Stomach smooth muscle (tissue), 2 donors: ENCODE results near the gene USP21.

ENCODE experiments used
- H3K27ac ChIP-seq: one replicate; pipeline ENCODE4 v1.7.0; 2013; ENCODE audit warnings: mild to moderate bottlenecking, low read length, inconsistent platforms
- H3K27me3 ChIP-seq, 2 donors: one replicate each; pipeline ENCODE4 v1.7.0; 2013; ENCODE audit warnings: low read length in 2 of 2; ENCODE audit not compliant: insufficient read depth in 2 of 2, control insufficient read depth in 1 of 2
- H3K36me3 ChIP-seq, 2 donors: one replicate each; pipeline ENCODE4 v1.7.0; 2013; ENCODE audit warnings: low read length in 2 of 2; ENCODE audit not compliant: control insufficient read depth in 2 of 2, insufficient read depth in 2 of 2
- H3K4me1 ChIP-seq: one replicate; pipeline ENCODE4 v1.7.0; 2013; ENCODE audit warnings: low read length; ENCODE audit not compliant: control insufficient read depth, insufficient read depth
- H3K4me3 ChIP-seq, 2 donors: one replicate each; pipeline ENCODE4 v1.7.0; 2013; ENCODE audit warnings: low read length in 2 of 2
- H3K9ac ChIP-seq, 2 donors: one replicate each; pipeline ENCODE4 v1.7.0; 2013; ENCODE audit warnings: low read length in 2 of 2, mild to moderate bottlenecking in 1 of 2
- H3K9me3 ChIP-seq, 2 donors: one replicate each; pipeline ENCODE4 v1.7.0; 2013; ENCODE audit warnings: low read length in 2 of 2; ENCODE audit not compliant: control insufficient read depth in 2 of 2
- donor health status: healthy.
- donor health status: Pancreatic carcinoma.

Gene USP21

GRCh38 chr1:161160671-161161145 is 1.4 kb downstream of the USP21 start:
- Histone ChIP-seq H3K27me3 (no peaks in the 10 kb centered on the region), H3K36me3 (peaks cover 9 to 40% of the 10 kb centered on the region in 2 donors), H3K9ac (peak overlapping the region in 1 of 2 donors; percentile 47), H3K4me1 (peaks cover 40% of the 10 kb centered on the region), H3K4me3 (peak overlapping the region in 1 of 2 donors; percentile 90), H3K9me3 (no peaks in the 10 kb centered on the region), H3K27ac (no peak overlapping the region)

- peaks cover 9 to 40% of the 10 kb centered on the region in 2 donors for H3K36me3 ChIP-seq
- H3K9ac ChIP-seq, result no peak overlapping the region
- H3K27me3 ChIP-seq, result no peaks in the 10 kb centered on the region
- H3K4me1 ChIP-seq, result peaks cover 42% of the 10 kb centered on the region
- no peaks in the 10 kb centered on the region for H3K9me3 ChIP-seq
- H3K4me3 ChIP-seq, result no peak overlapping the region
- H3K27ac ChIP-seq, result no peak overlapping the region
These were observed 2.4 kb downstream of the USP21 start for GRCh38 chr1:161161652-161162051.

GRCh38 chr1:161162052-161162451 is 2.8 kb downstream of the USP21 start:
- Histone ChIP-seq H3K36me3 (peaks cover 6 to 38% of the 10 kb centered on the region in 2 donors), H3K27me3 (no peaks in the 10 kb centered on the region), H3K4me1 (peaks cover 46% of the 10 kb centered on the region), H3K9ac (no peak overlapping the region), H3K9me3 (no peaks in the 10 kb centered on the region), H3K4me3 (no peak overlapping the region), H3K27ac (no peak overlapping the region)

- H3K27ac ChIP-seq, result no peak overlapping the region
These were observed 3.5 kb downstream of the USP21 start for GRCh38 chr1:161162806-161163205.

DNA sequence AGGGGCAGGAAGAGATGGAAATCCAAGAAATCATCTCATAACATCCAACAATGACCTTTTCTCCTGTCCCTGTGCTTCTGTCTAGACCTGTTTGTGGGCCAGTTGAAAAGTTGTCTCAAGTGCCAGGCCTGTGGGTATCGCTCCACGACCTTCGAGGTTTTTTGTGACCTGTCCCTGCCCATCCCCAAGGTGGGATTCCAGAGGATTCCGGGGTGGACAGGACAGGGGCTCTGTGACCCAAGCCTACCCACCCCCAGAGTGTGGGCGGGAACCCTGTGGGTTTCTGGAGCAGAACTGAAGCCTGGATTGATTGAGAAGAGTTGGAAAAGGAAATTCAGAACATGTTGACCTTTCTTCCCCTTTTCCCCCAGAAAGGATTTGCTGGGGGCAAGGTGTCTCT is 4.5 kb downstream of the USP21 start:
- Histone ChIP-seq H3K27ac (no peak overlapping the region), H3K9ac (no peak overlapping the region), H3K27me3 (no peaks in the 10 kb centered on the region), H3K9me3 (no peaks in the 10 kb centered on the region), H3K36me3 (peaks cover 3 to 27% of the 10 kb centered on the region in 2 donors), H3K4me3 (no peak overlapping the region), H3K4me1 (peaks cover 53% of the 10 kb centered on the region)

More at GRCh38 chr1:161162806-161163205, 3.5 kb downstream of the USP21 start:
- H3K4me3 ChIP-seq, result no peak overlapping the region
- H3K36me3 ChIP-seq, result peaks cover 0 to 33% of the 10 kb centered on the region in 2 donors
- H3K27me3 ChIP-seq, result no peaks in the 10 kb centered on the region
- H3K9ac ChIP-seq, result no peak overlapping the region
- H3K9me3 ChIP-seq, result no peaks in the 10 kb centered on the region
- H3K4me1 ChIP-seq, result peaks cover 54% of the 10 kb centered on the region

DNA sequence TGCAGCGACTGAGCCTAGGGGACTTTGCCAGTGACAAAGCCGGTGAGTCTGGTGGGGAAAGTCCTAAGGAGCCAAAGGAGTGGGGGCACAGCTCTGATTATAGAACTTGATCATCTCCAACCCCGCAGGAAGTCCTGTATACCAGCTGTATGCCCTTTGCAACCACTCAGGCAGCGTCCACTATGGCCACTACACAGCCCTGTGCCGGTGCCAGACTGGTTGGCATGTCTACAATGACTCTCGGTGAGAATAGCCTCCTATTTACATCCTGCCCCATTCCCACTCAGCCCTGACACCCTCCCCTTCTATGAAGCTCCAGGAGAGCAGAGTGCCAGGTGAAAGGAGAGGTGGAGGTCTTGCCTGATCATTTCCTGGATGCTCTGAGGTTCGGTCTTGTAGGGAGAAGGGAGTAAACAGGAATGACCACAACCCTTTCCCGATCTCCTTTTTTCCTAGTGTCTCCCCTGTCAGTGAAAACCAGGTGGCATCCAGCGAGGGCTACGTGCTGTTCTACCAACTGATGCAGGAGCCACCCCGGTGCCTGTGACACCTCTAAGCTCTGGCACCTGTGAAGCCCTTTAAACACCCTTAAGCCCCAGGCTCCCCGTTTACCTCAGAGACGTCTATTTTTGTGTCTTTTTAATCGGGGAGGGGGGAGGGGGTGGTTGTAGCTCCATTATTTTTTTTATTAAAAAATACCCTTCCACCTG is 5.8 kb downstream of the USP21 start:
- no peaks in the 10 kb centered on the region for H3K27me3 ChIP-seq
- peak overlapping the region; percentile 92 to 95 for H3K4me3 ChIP-seq
- no peaks in the 10 kb centered on the region for H3K9me3 ChIP-seq
- H3K4me1 ChIP-seq, result peaks cover 45% of the 10 kb centered on the region
- H3K36me3 ChIP-seq, result peaks cover 11 to 37% of the 10 kb centered on the region in 2 donors
- H3K27ac ChIP-seq, result peak overlapping the region; percentile 89
- peak overlapping the region; percentile 81 to 95 for H3K9ac ChIP-seq

GRCh38 chr1:161165742-161166668 is 6.7 kb downstream of the USP21 start, which contains the start of gene PPOX:
PPOX (plus strand) TSS chr1:161166426; CDS start chr1:161166848, 422 bp downstream.
- Histone ChIP-seq H3K4me3 (peak within 1 kb of the TSS; percentile 92 to 95), H3K27ac (peak within 1 kb of the TSS; percentile 89), H3K9me3 (no peaks in the 10 kb centered on the region), H3K9ac (peak within 1 kb of the TSS; percentile 87 to 95), H3K36me3 (peaks cover 18 to 44% of the 10 kb centered on the region in 2 donors), H3K27me3 (no peaks in the 10 kb centered on the region), H3K4me1 (peaks cover 36% of the 10 kb centered on the region)

DNA sequence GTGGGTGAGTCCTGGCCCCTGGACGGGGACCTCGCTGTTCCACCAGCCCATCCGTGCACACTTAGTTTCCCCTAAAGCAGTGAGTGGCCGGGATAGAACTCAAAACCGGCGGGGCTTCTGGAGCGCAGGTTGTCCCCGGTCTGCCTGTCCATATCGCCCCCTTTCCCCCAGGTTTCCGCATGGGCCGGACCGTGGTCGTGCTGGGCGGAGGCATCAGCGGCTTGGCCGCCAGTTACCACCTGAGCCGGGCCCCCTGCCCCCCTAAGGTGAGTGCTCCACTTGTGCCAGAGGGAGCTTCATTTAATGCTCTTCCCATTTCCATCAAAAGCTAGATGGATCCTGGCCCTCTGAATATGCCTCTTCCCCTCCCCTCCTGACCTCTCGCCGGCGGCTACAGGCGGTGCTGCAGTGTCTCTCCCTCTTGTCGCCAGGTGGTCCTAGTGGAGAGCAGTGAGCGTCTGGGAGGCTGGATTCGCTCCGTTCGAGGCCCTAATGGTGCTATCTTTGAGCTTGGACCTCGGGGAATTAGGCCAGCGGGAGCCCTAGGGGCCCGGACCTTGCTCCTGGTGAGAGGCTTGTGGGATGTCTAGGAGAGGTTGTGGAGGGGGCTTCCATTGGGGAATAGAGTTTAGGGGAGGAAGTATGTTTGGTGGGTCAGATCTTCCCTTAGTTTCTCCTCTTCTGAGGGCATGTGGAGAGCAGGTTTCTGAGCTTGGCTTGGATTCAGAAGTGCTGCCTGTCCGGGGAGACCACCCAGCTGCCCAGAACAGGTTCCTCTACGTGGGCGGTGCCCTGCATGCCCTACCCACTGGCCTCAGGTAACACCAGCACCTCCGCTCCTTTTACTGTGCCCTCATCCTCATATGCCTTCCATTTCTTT is 7.6 kb downstream of the USP21 start:
- Histone ChIP-seq H3K27me3 (no peaks in the 10 kb centered on the region), H3K4me1 (peaks cover 31% of the 10 kb centered on the region), H3K9ac (peak overlapping the region; percentile 87 to 95), H3K27ac (peak overlapping the region; percentile 89), H3K9me3 (no peaks in the 10 kb centered on the region), H3K4me3 (peak overlapping the region; percentile 92 to 95), H3K36me3 (peaks cover 27 to 49% of the 10 kb centered on the region in 2 donors)

- H3K27ac ChIP-seq, result no peak overlapping the region
- H3K27me3 ChIP-seq, result no peaks in the 10 kb centered on the region
- H3K9me3 ChIP-seq, result no peaks in the 10 kb centered on the region
- peaks cover 35% of the 10 kb centered on the region for H3K4me1 ChIP-seq
- no peak overlapping the region for H3K4me3 ChIP-seq
- no peak overlapping the region for H3K9ac ChIP-seq
- H3K36me3 ChIP-seq, result peaks cover 40 to 46% of the 10 kb centered on the region in 2 donors
These were observed 9.6 kb downstream of the USP21 start for GRCh38 chr1:161168906-161169305.

GRCh38 chr1:161171191-161171590 is 11.9 kb downstream of the USP21 start:
- Histone ChIP-seq H3K4me1 (peaks cover 29% of the 10 kb centered on the region), H3K27ac (no peak overlapping the region)

More at GRCh38 chr1:161171191-161171590, 11.9 kb downstream of the USP21 start:
- H3K36me3 ChIP-seq, result peaks cover 47 to 51% of the 10 kb centered on the region in 2 donors
- no peak overlapping the region for H3K4me3 ChIP-seq
- peak overlapping the region in 1 of 2 donors; percentile 13 for H3K9ac ChIP-seq
- H3K9me3 ChIP-seq, result no peaks in the 10 kb centered on the region
- no peaks in the 10 kb centered on the region for H3K27me3 ChIP-seq
